Measurements from ENCODE around the gene MIEF2. TPM values are rescaled to one million over a fixed set of nuclear protein-coding genes. Genes with fewer than 3 reads are reported as not detected.

Gene MIEF2
- total RNA-seq, 4 donors from 2014 or later = 7.4 to 48.0 (median 21.0) TPM

DNA sequence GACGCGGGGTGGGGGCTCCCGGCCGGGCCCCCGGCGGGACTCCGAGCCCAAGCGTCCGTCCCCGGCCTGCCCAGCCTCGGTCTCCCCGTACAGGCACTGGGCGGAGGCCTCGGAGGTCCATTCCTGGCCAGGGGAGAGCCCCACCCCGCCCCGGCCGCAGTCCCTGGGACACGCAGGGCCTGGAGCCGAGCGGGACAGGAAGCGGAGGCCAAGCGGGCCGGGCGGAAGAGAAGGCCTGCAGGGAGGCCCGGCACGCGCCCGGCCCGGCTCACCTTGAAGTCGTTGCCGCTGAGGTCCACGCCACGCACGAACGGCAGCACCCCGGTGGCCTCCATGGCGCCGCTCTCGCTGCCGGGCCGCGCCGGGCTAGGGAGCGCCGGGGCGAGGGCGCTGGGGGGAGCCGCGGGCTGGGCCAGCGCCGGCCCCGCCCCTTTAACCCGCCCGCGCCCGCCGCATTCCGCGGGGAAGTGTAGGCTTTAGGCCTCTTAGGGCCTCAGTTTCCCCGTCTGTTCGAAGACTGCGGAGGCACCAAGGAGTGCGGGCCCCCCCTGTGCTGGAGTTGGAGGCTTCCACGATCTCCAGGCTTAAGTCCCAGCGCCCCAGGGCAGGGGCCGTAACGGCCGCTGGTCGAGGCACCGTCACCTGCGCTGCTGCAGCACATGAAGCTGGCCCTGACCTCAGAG lies 2.0 kb upstream of the MIEF2 start, which contains the start of gene FLII:
TSS of gene FLII (minus strand) at position 383 of the 683 bp plus-strand sequence. CDS start at position 335, 48 bp downstream.
- H3K36me3 ChIP-seq = peaks cover 0 to 19% (median 8%) of the 10 kb centered on the region in 4 donors
- WGBS, 2 donors (ENCODE audit: low coverage in 1 of 2) = 1% methylated on average over 43 of the region's 71 CpGs; no CpG with 5 or more reads in 1 of the 2 donors
- peaks cover 26 to 50% (median 45%) of the 10 kb centered on the region in 4 donors for H3K4me1 ChIP-seq
- in situ Hi-C loops (cut with MboI; ENCODE audit: low pct_ligation_motif_present in 1 of 4, low pct_unique_long_range_greater_than_20kb in 1 of 4, low sequenced_read_pairs in 3 of 4) (no loop called here), intact Hi-C loops (cut with DNase I; ENCODE audit: low total_unique reads) (no loop called here)
- H3K27ac ChIP-seq = peak within 1 kb of the TSS; percentile 97 to 99 (median 98)
- peak; percentile 71 for DNase-seq
- H3K27me3 ChIP-seq = no peaks in the 10 kb centered on the region
- H3K9me3 ChIP-seq = no peaks in the 10 kb centered on the region
- TF ChIP-seq, protein P1, sequence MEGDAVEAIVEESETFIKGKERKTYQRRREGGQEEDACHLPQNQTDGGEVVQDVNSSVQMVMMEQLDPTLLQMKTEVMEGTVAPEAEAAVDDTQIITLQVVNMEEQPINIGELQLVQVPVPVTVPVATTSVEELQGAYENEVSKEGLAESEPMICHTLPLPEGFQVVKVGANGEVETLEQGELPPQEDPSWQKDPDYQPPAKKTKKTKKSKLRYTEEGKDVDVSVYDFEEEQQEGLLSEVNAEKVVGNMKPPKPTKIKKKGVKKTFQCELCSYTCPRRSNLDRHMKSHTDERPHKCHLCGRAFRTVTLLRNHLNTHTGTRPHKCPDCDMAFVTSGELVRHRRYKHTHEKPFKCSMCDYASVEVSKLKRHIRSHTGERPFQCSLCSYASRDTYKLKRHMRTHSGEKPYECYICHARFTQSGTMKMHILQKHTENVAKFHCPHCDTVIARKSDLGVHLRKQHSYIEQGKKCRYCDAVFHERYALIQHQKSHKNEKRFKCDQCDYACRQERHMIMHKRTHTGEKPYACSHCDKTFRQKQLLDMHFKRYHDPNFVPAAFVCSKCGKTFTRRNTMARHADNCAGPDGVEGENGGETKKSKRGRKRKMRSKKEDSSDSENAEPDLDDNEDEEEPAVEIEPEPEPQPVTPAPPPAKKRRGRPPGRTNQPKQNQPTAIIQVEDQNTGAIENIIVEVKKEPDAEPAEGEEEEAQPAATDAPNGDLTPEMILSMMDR (IDR thresholded peaks at IDR 0.05) = no peak
- peak; percentile 60 for TF ChIP-seq POLR2A (IDR thresholded peaks at IDR 0.05)
- peak; percentile 71 to 89 (median 78) for TF ChIP-seq POLR2AphosphoS5 (IDR thresholded peaks at IDR 0.05)
- no peak for TF ChIP-seq EP300 (IDR thresholded peaks at IDR 0.05; ENCODE audit: low read depth)
- peak within 1 kb of the TSS; percentile 95 to 98 (median 98) for H3K4me3 ChIP-seq

DNA sequence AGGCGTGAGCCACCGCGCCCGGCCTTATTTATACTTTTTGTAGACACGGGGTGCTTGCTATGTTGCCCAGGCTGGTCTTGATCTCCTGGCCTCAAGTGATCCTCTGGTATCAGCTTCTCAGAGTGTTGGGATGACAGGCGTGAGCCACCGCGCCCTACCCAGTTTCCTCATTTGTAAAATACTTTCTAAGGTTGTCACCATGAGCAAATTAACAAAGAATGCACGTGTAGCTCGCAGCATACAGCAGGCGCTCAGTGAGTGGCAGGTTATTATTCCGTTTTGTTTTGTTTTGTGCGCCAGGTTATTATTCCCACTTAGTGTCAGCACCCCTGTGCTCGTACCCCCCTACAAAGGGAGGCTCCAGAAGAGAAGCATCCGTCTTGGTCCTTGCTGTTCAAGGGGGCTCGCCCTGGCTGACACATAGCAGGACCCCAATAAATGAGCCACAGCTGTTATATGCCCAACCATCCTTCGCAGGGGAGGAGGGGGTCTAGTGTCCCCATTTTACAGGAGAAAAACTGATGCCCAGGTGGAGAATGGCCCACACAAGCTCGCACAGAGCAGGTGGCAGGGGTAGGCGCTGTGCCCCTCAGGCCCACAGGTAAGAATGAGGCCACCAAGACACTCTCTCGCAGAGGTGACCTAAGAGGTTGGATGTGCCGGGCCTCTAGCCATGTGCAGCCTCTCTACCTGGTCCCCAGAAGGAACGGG lies 686 bp upstream of the MIEF2 start:
- intact Hi-C loops (cut with DNase I; ENCODE audit: low total_unique reads) = no loop called here
- Histone ChIP-seq H3K36me3 (peaks cover 0 to 17% (median 9%) of the 10 kb centered on the region in 4 donors), H3K4me1 (peaks cover 26 to 50% (median 45%) of the 10 kb centered on the region in 4 donors)

DNA sequence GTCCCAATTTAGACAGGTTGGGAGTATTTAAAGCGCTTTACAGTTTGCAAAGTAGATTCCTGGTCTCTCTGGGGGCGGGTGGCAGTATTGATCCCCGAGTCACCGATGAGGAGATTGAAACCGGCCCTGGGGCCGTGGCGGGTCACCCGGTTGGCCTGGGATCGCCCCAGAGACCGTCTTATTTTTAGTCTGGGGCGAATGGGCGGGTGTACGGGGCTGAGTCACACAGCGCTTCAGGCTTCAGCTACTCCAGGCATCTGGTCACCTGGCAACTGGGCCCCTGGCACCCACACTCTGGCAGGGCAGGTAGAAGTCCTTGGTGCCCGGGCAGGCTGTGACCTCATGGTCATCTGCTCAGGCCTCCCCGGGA lies 669 bp downstream of the MIEF2 start:
- WGBS, 2 donors (ENCODE audit: low coverage in 1 of 2) = 0% methylated on average over 14 of the region's 16 CpGs; no CpG with 5 or more reads in 1 of the 2 donors
- peak; percentile 66 for DNase-seq
- no peaks in the 10 kb centered on the region for H3K27me3 ChIP-seq
- intact Hi-C loops (cut with DNase I; ENCODE audit: low total_unique reads) = no loop called here
- peak overlapping the region; percentile 66 to 91 (median 84) for H3K4me3 ChIP-seq
- no peak for TF ChIP-seq EP300 (IDR thresholded peaks at IDR 0.05; ENCODE audit: low read depth)
- TF ChIP-seq POLR2AphosphoS5 (IDR thresholded peaks at IDR 0.05) = no peak
- TF ChIP-seq, protein P1 (IDR thresholded peaks at IDR 0.05) = no peak
- no peak for TF ChIP-seq POLR2A (IDR thresholded peaks at IDR 0.05)
- H3K9me3 ChIP-seq = no peaks in the 10 kb centered on the region
- H3K4me1 ChIP-seq = peaks cover 26 to 50% (median 45%) of the 10 kb centered on the region in 4 donors
- peak overlapping the region; percentile 91 to 99 (median 96) for H3K27ac ChIP-seq
- in situ Hi-C loops (cut with MboI; ENCODE audit: low pct_ligation_motif_present in 1 of 4, low pct_unique_long_range_greater_than_20kb in 1 of 4, low sequenced_read_pairs in 3 of 4) = no loop called here
- H3K36me3 ChIP-seq = peaks cover 0 to 19% (median 9%) of the 10 kb centered on the region in 4 donors

More for the DNA sequence above, 686 bp upstream of the MIEF2 start:
- in situ Hi-C loops (cut with MboI; ENCODE audit: low pct_ligation_motif_present in 1 of 4, low pct_unique_long_range_greater_than_20kb in 1 of 4, low sequenced_read_pairs in 3 of 4) = no loop called here
- no peak for DNase-seq
- Histone ChIP-seq H3K4me3 (peak overlapping the region in 3 of 4 donors; percentile 66 to 88 (median 80)), H3K27ac (peak overlapping the region; percentile 91 to 99 (median 96)), H3K27me3 (no peaks in the 10 kb centered on the region), H3K9me3 (no peaks in the 10 kb centered on the region)
- TF ChIP-seq POLR2AphosphoS5 (IDR thresholded peaks at IDR 0.05) (no peak), POLR2A (IDR thresholded peaks at IDR 0.05) (no peak), EP300 (IDR thresholded peaks at IDR 0.05; ENCODE audit: low read depth) (no peak)
- TF ChIP-seq, protein P1 (IDR thresholded peaks at IDR 0.05) = no peak
- 53 to 85% methylated on average over 4 to 22 of the region's 22 CpGs for WGBS, 2 donors (ENCODE audit: low coverage in 1 of 2)

DNA sequence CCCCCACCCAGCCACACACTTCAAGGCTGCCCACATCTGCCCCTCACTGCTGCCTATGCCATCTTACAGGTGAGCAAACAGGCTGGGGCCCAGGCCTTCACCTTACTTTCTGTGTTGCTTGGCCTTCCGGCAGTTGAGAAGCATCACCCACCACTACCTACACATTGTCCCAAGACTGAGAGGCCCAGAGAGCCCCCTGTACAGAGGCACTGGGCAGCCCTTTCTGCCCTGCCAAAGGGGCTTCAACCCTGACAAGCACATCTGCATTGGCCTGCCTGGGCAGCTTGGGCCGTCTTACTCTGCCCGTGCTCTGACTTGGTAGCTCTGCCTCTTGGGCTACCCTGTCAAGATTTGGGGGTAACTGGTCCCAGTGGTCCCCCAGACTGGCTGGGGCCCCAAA lies 1.2 kb downstream of the MIEF2 start:
- DNase-seq = no peak
- H3K27ac ChIP-seq = peak overlapping the region; percentile 91 to 99 (median 96)
- in situ Hi-C loops (cut with MboI; ENCODE audit: low pct_ligation_motif_present in 1 of 4, low pct_unique_long_range_greater_than_20kb in 1 of 4, low sequenced_read_pairs in 3 of 4) = no loop called here
- TF ChIP-seq, protein P1 (IDR thresholded peaks at IDR 0.05) = no peak
- TF ChIP-seq EP300 (IDR thresholded peaks at IDR 0.05; ENCODE audit: low read depth) (no peak), POLR2AphosphoS5 (IDR thresholded peaks at IDR 0.05) (no peak), POLR2A (IDR thresholded peaks at IDR 0.05) (no peak)
- no peaks in the 10 kb centered on the region for H3K27me3 ChIP-seq
- H3K4me1 ChIP-seq = peaks cover 22 to 47% (median 43%) of the 10 kb centered on the region in 4 donors
- intact Hi-C loops (cut with DNase I; ENCODE audit: low total_unique reads) = no loop called here
- no peaks in the 10 kb centered on the region for H3K9me3 ChIP-seq
- 87% methylated on average over 3 of the region's 3 CpGs; no CpG with 5 or more reads in 1 of the 2 donors for WGBS, 2 donors (ENCODE audit: low coverage in 1 of 2)
- peak overlapping the region in 3 of 4 donors; percentile 66 to 88 (median 80) for H3K4me3 ChIP-seq
- H3K36me3 ChIP-seq = peaks cover 0 to 19% (median 9%) of the 10 kb centered on the region in 4 donors

Measured in transverse colon (tissue), 4 donors.